ENCODE measurements around the gene CDC123. TPM values are rescaled to one million over a fixed set of nuclear protein-coding genes. Genes with fewer than 3 reads are reported as not detected.
"Not testable (repeated sequence)": the region's sequence is repeated elsewhere in the genome, so short reads cannot be mapped to it uniquely, and the experiment has no call there.

CDC123 gene
- total and polyA plus RNA-seq, 2 donors (not counting 1 experiment from before 2014, with no cell fraction given): 48.9 to 56.0 TPM

DNA sequence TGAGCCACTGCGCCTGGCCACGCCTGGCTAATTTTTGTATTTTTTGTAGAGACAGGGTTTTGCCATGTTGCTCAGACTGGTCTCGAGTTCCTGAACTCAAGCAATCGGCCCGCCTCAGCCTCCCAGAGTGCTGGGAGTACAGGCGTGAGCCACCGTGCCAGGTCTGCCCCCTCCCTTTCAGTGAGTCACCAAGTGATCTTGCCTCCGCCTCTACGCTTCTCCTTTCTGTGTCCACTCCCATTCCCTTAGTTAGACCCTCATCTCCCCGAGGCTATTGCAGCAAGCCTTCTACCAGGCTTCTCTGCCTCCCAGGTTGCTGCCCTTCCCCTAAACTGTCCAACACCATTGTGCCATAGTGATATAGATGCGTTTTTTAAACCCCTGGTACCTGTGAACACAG is 32.9 kb downstream of the CDC123 start:
- 100% methylated on average over 11 of the region's 11 CpGs for WGBS (ENCODE audit: insufficient coverage)
- no peak overlapping the region for H3K9ac ChIP-seq (ENCODE audit: low read length)
- ChIA-PET POLR2A (no interaction called here), CTCF (interaction anchor here (0.8 to 2.9 kb wide), 2 partner anchors 14 to 31 kb away, joined by 3 to 13 read pairs; no protein-coding TSS in a partner anchor)
- H2AFZ ChIP-seq (ENCODE audit: insufficient read depth, low read depth, low read length, poor library complexity, severe bottlenecking): no peak overlapping the region
- H3K4me3 Mint-ChIP-seq: no peak overlapping the region
- H3K27ac Mint-ChIP-seq: no peak overlapping the region
- H3K27me3 ChIP-seq (replicated peaks in 1 of 4; ENCODE audit: control extremely low read depth in 1 of 4, control insufficient read depth in 3 of 4, insufficient read depth in 4 of 4, low read length in 3 of 4): no peaks in the 10 kb centered on the region
- H3K4me3 ChIP-seq (ENCODE audit: control extremely low read depth in 1 of 5, extremely low read depth in 1 of 5, insufficient read depth in 1 of 5, low read depth in 2 of 5, low read length in 4 of 5): no peak overlapping the region
- no peak for ATAC-seq (ENCODE audit: low read depth)
- H3K4me1 Mint-ChIP-seq: no peaks in the 10 kb centered on the region
- no peak overlapping the region for H3K27ac ChIP-seq (ENCODE audit: low read length in 2 of 2)
- no peaks in the 10 kb centered on the region for H3K9me3 Mint-ChIP-seq (ENCODE audit: insufficient read depth)
- H3K4me2 ChIP-seq (replicated peaks; ENCODE audit: low read depth, low read length, poor library complexity, severe bottlenecking): no peak overlapping the region
- peaks cover 46% of the 10 kb centered on the region for H3K79me2 ChIP-seq (ENCODE audit: control insufficient read depth, insufficient read depth, low read length)
- H3K4me1 ChIP-seq (ENCODE audit: control insufficient read depth in 2 of 2, insufficient read depth in 2 of 2, low read length in 2 of 2): no peaks in the 10 kb centered on the region
- H3K27me3 Mint-ChIP-seq: no peaks in the 10 kb centered on the region
- intact Hi-C loops (cut with micrococcal nuclease): no loop called here
- peaks cover 0 to 7% (median 0%) of the 10 kb centered on the region in 3 donors for H3K9me3 ChIP-seq (ENCODE audit: control extremely low read depth in 1 of 3, control insufficient read depth in 2 of 3, insufficient read depth in 1 of 3, low read length in 2 of 3)
- peaks cover 11 to 56% of the 10 kb centered on the region in 2 experiments for H3K36me3 ChIP-seq (replicated peaks in 1 of 2; ENCODE audit: control extremely low read depth in 1 of 2, control insufficient read depth in 1 of 2, extremely low read depth in 1 of 2, insufficient read depth in 2 of 2, low read length in 1 of 2)
- no peak for DNase-seq
- peaks cover 10% of the 10 kb centered on the region for H4K20me1 ChIP-seq (ENCODE audit: control insufficient read depth, insufficient read depth, low read length, poor library complexity, severe bottlenecking)
- TF ChIP-seq EZH2 (IDR thresholded peaks at IDR 0.05; ENCODE audit: borderline replicate concordance, insufficient read depth, low read depth, low read length, poor library complexity, severe bottlenecking): no peak
- TF ChIP-seq, protein P1, sequence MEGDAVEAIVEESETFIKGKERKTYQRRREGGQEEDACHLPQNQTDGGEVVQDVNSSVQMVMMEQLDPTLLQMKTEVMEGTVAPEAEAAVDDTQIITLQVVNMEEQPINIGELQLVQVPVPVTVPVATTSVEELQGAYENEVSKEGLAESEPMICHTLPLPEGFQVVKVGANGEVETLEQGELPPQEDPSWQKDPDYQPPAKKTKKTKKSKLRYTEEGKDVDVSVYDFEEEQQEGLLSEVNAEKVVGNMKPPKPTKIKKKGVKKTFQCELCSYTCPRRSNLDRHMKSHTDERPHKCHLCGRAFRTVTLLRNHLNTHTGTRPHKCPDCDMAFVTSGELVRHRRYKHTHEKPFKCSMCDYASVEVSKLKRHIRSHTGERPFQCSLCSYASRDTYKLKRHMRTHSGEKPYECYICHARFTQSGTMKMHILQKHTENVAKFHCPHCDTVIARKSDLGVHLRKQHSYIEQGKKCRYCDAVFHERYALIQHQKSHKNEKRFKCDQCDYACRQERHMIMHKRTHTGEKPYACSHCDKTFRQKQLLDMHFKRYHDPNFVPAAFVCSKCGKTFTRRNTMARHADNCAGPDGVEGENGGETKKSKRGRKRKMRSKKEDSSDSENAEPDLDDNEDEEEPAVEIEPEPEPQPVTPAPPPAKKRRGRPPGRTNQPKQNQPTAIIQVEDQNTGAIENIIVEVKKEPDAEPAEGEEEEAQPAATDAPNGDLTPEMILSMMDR (IDR thresholded peaks at IDR 0.05): no peak

DNA sequence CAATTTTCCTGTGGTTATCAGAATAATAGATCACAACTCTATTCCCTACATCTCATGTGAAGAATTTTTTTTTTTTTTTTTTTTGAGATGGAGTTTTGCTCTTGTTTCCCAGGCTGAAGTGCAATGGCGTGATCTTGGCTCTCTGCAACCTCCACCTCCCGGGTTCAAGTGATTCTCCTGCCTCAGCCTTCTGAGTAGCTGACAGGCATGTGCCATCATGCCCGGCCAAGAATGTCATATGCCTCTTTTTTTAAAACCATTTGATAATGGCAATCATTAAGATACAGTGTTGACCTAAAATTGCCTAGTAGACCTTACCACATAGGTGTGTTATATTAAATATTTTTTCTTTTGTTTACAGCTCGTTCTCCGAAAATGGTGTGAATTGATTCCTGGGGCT is 38.7 kb downstream of the CDC123 start:
- Histone ChIP-seq H3K36me3 (replicated peaks in 1 of 2; ENCODE audit: control extremely low read depth in 1 of 2, control insufficient read depth in 1 of 2, extremely low read depth in 1 of 2, insufficient read depth in 2 of 2, low read length in 1 of 2) (peaks cover 23 to 74% of the 10 kb centered on the region in 2 experiments), H3K79me2 (ENCODE audit: control insufficient read depth, insufficient read depth, low read length) (peaks cover 32% of the 10 kb centered on the region)
- whole genome bisulfite sequencing (ENCODE audit: insufficient coverage): no CpG with 5 or more reads among the region's 5 CpGs
- H3K27ac ChIP-seq (ENCODE audit: low read length in 2 of 2); ATAC-seq (ENCODE audit: low read depth); H3K27me3 ChIP-seq (replicated peaks in 1 of 4; ENCODE audit: control extremely low read depth in 1 of 4, control insufficient read depth in 3 of 4, insufficient read depth in 4 of 4, low read length in 3 of 4); intact Hi-C loops (cut with micrococcal nuclease); H3K9ac ChIP-seq (ENCODE audit: low read length); H3K4me1 ChIP-seq (ENCODE audit: control insufficient read depth in 2 of 2, insufficient read depth in 2 of 2, low read length in 2 of 2); H3K27ac Mint-ChIP-seq; H3K4me2 ChIP-seq (replicated peaks; ENCODE audit: low read depth, low read length, poor library complexity, severe bottlenecking); H2AFZ ChIP-seq (ENCODE audit: insufficient read depth, low read depth, low read length, poor library complexity, severe bottlenecking); H4K20me1 ChIP-seq (ENCODE audit: control insufficient read depth, insufficient read depth, low read length, poor library complexity, severe bottlenecking); H3K9me3 Mint-ChIP-seq (ENCODE audit: insufficient read depth); H3K4me3 Mint-ChIP-seq; DNase-seq; H3K27me3 Mint-ChIP-seq; H3K4me1 Mint-ChIP-seq; H3K9me3 ChIP-seq (ENCODE audit: control extremely low read depth in 1 of 3, control insufficient read depth in 2 of 3, insufficient read depth in 1 of 3, low read length in 2 of 3); H3K4me3 ChIP-seq (ENCODE audit: control extremely low read depth in 1 of 5, extremely low read depth in 1 of 5, insufficient read depth in 1 of 5, low read depth in 2 of 5, low read length in 4 of 5): not testable (repeated sequence)
- ChIA-PET POLR2A (interaction anchor here (0.7 kb wide), 1 partner anchor 241 kb away, joined by 6 read pairs; no protein-coding TSS in a partner anchor), CTCF (interaction anchor here (1.1 kb wide), 1 partner anchor 19 kb away, joined by 3 read pairs; no protein-coding TSS in a partner anchor)
